Measurements from ENCODE around the gene TRMT112.
"Not testable (repeated sequence)": the region's sequence is repeated elsewhere in the genome, so short reads cannot be mapped to it uniquely, and the experiment has no call there.

- TF ChIP-seq CTCF, POLR2A (IDR thresholded peaks at IDR 0.05): not testable (repeated sequence)
Measured at GRCh38 chr11:64307795-64308194, 9.6 kb downstream of the TRMT112 start.
